GM19025 (cell line): ENCODE measurements around the gene PRDX5.
"Not testable (repeated sequence)": the region's sequence is repeated elsewhere in the genome, so short reads cannot be mapped to it uniquely, and the experiment has no call there.

Experiments
- ATAC-seq: cut with Tn5 transposase; IDR thresholded peaks from one replicate; pipeline ENCODE4 v1.9.1; 2021; ENCODE audit warnings: mild to moderate bottlenecking, low read depth, moderate library complexity; ENCODE audit not compliant: unreplicated experiment

The PRDX5 gene

GRCh38 chr11:64322925-64323260 lies 5.0 kb downstream of the PRDX5 start:
- no peak for ATAC-seq

DNA sequence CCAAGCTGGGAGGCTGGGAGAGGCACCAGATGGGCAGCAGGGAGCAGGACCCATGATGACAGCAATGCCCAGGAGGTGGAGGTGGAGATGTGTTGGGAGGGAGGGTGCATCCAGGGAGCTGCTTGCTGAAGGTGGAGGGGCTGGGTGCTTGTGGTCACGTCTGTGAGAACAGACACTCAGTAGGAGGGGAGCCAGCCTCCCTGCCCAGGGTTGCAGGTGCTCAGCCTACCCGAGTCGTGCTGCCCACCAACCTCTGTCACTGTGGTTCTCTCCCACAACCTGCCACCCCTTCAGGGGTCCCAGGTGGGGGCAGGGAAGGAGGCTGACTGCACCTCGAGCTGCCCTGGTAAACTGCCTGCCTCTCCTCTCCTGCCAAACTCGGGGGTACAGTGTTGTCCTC lies 5.5 kb downstream of the PRDX5 start:
- ATAC-seq: no peak

- not testable (repeated sequence) for ATAC-seq
Measured at GRCh38 chr11:64323984-64324383, 6.1 kb downstream of the PRDX5 start.

DNA sequence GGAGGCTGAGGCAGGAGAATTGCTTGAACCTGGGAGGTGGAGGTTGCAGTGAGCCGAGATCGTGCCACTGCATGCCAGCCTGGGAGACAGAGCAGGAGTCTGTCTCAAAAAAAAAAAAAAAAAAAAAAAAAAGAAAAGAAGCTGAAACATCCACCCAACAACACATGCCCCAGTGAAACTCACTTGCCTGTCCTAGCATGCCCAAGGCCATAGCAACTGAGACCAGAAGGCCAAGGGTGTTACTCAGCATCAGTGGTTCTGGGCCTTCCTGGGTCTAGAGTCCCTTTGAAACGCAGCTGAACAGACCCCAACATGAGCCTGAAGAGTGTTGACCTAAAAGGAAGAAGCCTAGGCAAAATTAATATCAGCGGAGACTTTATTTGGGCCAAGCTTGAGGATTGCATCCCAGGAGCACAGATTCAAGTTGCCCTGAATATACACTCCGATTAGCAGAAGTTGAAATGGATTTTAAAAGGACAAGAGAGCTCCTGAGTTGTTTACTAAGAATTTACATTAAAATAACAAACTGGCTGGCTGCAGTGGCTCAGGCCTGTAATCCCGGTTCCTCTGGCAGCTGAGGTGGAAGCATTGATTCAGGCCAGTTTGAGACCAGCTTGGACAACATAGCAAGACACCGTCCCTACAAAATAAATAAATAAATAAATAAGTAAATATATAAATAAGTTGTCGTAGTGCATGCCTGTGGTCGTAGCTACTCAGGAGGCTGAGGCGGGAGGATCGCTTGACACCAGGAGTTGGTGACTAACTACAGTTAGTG lies 7.0 kb downstream of the PRDX5 start:
- no peak for ATAC-seq

DNA sequence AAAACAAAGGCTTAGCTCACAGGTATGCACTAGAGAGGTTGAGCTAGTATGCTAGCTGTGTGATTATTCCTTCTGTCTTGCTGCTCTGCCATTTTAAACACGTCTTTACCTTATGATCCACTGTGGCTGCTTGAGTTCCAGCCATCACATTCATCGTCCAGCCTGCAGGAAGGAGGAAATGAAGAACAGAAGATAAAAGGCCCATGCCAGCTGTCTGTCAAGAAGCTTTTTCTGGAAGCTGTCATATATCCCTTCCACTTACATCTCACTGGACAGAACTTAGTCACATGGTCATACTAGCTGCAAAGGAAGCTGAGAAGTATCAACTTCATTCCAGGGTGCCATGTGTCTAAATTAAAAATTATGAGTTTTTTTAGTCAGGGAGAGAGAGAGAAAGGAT lies 9.5 kb downstream of the PRDX5 start:
- ATAC-seq: no peak

DNA sequence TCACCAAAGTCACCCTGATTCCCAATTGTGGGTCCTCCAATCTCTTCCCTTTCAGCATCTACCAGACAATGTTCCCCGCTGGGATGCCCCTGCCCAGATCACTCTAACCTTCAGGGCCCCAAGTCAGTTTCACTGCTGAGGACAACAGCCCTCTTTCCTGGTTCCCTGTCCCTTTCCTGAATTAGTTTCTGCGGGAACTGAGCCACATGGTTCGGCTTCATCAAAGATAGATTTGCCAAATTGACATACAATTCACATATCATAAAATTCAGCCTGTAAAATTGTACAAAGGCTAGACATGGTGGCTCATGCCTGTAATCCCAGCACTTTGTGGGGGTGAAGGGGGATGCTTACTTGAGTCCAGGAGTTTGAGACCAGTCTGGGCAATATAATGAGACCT lies 10.1 kb downstream of the PRDX5 start:
- ATAC-seq: no peak

- ATAC-seq: no peak
Measured at GRCh38 chr11:64330888-64331287, 13.0 kb downstream of the PRDX5 start.

DNA sequence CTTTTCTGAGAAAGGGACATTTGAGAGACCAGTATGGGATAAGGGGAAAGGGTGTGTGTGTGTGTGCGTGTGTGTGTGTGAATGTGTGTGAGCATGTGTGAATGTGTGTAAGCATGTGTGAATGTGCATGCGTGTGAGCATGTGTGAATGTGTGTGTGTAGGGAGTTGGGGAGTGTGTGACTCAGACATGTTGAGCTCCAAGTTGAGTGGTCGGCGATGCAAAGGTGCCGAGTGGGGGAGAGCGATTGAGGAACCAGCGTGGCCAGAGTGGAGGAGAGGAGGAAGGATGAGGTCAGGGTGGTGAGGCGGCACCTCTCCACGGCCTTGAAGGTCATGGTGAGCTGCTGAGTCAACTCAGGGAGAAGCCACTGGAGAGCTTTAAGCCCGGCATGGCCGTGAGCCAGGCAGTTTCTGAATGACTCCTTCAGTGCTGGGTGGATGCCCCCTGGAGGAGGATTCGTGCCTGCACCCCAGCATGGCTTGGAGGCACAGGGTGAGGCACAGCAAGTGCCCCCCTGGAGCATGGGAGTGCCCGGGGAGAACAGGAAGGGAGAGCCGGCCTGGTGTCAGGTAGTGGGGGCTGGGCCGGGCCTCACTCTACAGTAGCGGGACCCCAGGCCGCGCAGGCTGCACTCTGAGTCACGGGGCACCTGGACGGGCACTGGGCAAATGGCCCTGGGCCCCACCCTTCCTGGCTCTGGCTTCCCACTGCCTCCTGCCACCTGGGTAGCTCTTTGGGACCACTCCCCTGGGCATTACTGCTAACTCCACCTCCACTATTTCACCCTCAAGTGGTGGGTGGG lies 13.8 kb downstream of the PRDX5 start:
- ATAC-seq: peak; percentile 71

DNA sequence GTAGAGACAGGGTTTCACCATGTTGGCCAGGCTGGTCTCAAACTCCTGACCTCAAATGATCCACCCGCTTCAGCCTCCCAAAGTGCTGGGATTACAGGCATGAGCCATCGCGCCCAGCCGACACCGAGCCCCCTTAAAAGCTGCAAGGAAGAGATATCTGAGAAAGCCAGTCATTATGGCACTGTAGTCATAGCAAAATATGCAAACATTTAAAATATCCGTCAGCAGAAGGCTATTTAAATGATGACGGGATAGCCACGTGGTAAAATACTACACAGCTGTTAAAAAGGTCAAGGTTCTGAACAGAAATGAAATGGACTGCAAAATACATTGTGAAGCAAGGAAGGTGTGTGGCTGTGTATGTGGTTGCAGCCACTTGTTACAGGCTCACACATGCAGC lies 15.6 kb downstream of the PRDX5 start:
- no peak for ATAC-seq

GRCh38 chr11:64334764-64335735 lies 17.1 kb downstream of the PRDX5 start:
- peak; percentile 57 for ATAC-seq

DNA sequence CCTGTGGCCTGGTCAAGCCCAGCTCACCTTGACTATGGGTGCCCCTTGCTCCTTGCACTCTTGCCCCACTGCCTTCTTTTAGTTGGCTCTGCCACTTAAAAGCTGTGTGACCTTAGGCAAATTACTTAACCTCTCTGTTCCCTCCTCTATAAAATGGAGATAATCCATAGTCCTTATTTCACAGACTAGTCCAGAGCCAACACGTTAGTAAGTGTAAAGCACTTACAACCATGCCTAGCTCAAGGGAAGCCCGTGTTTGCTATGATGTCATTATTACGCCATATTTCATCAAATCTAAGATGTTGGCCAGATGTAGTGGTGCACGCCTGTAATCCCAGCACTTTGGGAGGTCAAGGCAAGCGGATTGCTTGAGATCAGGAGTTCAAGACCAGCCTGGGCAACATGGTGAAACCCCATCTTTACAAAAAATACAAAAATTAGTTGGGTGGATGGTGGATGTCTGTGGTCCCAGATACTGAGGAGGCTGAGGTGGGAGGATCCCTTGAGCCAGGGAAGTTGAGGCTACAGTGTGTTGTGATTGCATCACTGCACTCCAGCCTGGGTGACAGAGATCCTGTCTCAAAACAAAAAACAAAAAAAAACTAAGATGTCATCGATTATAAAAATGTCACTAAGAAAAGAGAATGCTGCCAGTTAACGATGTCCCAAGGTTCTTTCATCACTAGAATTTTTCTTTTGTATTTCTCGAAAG lies 19.8 kb downstream of the PRDX5 start:
- no peak for ATAC-seq

DNA sequence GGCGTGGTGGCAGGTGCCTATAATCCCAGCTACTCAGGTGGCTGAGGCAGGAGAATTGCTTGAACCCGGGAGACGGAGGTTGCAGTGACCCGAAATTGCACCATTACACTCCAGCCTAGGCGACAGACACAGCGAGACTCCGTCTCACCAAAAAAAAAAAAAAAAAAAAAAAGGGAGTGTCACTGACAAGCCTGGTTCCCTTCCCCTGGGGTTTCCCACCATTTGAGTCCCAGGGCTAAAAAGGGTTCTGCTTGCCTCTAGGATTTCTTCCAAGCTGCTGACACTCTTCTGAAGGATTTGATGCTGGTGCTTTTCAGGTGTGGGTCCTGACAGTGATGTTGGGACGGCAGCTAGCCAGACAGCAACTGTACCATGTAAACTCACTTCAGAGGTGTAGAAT lies 20.8 kb downstream of the PRDX5 start:
- ATAC-seq: no peak

- ATAC-seq: no peak
Measured at GRCh38 chr11:64339286-64339685, 21.4 kb downstream of the PRDX5 start.

- peak; percentile 59 for ATAC-seq
Measured at GRCh38 chr11:64339754-64340408, 22.0 kb downstream of the PRDX5 start, which contains the start of gene CCDC88B. TSS of gene CCDC88B (plus strand) at chr11:64340204. CDS start at chr11:64340267, 63 bp downstream.

- peak; percentile 33 for ATAC-seq
Measured at GRCh38 chr11:64340671-64341335, 22.9 kb downstream of the PRDX5 start.

- ATAC-seq: no peak
Measured at GRCh38 chr11:64341429-64341828, 23.5 kb downstream of the PRDX5 start.

DNA sequence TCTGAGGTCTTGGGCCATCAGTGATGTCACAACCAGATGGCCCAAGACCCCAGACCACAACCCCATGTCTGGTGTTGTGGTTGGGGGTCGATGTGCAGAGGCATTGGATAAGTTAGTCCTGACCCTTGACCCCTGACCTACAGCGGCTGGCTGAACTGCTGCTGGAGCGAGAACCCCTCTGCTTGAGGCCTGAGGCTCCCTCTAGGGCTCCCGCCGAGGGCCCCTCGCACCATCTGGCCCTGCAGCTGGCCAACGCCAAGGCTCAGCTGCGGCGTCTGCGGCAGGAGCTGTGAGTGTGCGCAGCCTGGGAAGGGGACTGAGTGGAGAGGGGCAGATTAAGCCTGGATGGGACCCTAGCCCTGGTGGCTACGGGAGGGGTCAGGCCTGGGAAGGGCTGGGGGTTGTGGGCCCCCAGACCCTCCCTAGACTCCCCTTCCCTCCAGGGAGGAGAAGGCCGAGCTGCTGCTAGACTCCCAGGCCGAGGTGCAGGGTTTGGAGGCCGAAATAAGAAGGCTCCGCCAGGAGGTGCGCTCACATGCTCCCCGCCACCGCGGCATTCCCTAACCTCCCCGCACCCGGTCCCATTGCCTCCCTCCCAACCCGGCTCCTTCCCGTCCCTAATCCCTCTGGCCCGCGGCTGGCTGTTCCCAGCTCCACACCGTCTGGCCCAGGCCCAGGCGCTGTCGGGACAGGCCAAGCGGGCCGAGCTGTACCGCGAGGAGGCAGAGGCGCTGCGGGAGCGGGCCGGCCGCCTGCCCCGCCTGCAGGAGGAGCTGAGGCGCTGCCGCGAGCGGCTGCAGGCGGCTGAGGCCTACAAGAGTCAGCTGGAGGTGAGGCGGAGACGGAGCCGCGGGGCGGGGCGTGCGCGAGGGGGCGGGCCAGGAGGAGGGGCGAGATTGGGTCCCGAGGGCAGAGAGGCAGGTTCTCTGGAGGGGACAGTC lies 24.2 kb downstream of the PRDX5 start:
- ATAC-seq: no peak
